NCI-H2227 (cell line): ENCODE data around the gene PRCD.
"Not testable (repeated sequence)": the region's sequence is repeated elsewhere in the genome, so short reads cannot be mapped to it uniquely, and the experiment has no call there.

Experiments used
- DNase-seq: peaks from one replicate; lab custom pipeline; 2025; ENCODE audit not compliant: unreplicated experiment; lab: John Stamatoyannopoulos, UW

Gene PRCD

DNA sequence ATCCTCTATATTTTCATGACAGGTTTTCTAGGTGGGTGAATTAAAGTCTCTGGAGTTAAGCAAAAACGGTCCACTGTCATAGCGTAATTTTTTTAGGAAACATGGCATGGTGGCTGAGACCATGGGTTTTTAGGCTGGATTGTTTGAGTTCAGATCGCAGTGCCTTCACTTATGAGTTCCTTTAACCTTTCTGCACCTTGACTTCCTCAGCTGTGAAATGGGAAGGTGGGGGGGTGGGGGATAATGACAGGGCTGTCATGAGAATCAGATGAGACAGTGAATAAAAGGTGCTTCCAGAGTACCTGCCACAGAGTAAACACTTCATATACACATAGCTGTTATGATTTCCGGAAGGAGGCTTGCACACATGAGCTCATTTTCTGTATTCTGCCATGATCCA lies 11.8 kb downstream of the PRCD start:
- DNase-seq = no peak

DNA sequence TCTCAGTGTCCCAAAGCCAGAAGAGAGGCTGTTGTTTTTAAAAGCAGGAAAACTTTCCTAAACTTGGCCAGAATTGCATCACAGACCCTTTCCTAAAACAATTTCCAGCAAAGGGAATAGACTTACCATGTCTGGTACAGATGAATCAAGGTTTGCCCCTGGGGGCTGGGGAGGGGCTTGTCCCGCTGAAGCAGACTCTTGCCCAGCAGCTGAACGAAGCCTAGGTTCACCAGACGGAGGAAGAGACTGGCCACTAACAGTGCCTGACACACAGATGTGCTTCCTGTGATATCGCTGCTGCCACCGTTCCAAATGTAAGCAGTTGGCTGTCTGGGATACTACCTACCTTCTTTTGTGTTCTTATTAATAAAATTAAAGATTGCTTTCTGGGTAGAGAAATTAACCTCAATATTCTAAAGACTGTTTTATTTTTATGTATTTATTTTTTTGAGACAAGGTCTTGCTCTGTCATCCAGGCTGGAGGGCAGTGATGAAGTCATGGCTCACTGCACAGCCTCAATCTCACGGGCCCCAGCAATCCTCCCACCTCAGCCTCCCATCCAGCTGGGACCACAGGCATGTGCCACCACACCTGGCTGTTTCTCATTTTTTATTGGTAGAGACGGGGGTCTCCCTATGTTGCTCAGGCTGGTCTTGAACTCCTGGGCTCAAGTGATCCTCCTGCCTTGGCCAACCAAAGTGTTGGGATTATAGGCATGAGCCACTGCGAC lies 13.5 kb downstream of the PRCD start:
- no peak for DNase-seq

DNA sequence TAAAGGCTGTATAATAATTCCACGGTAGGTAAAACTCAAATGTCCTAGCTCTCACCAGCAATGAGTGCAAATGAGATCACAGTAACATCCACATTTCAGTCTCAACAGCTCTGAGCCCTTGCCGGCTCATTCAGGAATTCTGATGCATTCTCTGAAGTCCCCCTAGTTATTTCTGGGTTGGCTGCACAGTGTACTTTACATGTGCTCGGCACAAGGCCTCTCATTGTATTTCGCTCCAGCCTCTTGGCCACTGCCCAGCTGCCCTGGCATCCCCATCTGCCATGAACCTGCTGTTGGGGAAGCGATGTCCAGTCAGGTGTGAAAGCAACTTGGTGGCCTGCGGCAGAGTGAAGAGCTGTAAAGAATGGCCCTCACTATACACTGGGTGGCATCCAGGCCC lies 14.3 kb downstream of the PRCD start:
- no peak for DNase-seq

DNA sequence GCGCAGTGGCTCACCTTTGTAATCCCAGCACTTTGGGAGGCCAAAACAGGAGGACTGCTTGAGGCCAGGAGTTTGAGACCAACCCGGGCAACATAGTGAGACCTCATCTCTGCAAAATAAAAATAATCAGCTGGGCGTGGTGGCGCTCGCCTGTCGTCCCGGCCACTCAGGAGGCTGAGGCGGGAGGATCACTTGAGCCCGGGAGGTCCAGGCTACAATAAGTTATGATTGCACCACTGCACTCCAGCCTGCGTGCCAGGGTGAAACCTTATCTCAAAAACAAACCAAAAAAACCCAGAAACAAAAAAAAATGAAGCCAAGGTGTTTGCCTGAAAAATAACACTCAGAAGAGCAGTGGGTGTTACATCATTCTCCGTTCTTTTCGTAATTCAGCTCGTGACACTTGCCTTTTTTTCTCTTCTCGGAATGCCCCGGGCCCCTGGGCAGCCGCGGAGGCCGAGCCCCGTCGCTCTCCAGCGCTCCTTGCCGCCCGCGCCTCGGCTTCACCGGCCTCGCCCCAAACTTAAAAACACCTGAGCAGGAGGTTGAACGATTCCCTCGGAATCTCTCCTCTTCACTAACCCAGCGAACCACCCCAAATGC lies 17.0 kb downstream of the PRCD start:
- DNase-seq = no peak

DNA sequence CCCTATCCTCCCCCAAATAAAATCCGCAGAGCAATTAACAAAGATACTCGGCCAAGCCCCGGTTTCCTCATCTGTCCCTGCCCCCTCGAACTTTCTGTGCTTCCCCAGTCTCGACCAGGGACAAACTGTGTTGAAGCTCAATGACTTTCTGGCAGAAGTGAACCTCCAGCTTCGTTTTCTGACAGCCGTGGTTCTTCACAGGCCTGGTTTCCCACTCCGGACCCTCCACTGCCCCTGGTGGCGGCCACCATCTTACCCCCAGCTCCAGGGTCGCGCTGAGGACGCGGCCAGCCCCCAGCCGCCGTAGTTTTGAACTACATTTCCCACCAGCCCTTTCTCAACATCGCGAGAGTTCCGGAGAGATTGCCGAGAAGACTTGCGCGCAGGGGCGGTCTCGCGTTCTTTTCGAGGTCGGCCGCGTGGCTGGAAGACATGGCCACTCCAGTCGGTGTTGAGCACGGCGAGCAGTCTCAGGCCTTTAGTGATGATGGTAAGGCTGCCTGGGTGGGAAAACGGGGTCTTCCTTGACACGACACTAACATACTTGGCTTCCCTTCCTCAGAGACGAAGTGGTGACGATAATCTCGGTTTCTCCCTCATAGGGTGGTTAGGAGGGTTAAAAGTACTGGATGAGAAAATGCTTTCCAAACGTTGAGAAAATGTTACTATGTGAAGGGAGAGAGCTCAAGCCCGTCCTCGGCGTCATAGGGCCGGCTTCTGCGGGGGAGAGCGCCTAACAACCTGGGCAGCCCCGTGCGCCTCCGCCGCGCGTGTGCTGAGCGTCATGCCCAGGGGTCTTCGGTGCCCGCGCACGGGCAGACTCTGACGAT lies 17.7 kb downstream of the PRCD start:
- DNase-seq = peak; percentile 99

DNA sequence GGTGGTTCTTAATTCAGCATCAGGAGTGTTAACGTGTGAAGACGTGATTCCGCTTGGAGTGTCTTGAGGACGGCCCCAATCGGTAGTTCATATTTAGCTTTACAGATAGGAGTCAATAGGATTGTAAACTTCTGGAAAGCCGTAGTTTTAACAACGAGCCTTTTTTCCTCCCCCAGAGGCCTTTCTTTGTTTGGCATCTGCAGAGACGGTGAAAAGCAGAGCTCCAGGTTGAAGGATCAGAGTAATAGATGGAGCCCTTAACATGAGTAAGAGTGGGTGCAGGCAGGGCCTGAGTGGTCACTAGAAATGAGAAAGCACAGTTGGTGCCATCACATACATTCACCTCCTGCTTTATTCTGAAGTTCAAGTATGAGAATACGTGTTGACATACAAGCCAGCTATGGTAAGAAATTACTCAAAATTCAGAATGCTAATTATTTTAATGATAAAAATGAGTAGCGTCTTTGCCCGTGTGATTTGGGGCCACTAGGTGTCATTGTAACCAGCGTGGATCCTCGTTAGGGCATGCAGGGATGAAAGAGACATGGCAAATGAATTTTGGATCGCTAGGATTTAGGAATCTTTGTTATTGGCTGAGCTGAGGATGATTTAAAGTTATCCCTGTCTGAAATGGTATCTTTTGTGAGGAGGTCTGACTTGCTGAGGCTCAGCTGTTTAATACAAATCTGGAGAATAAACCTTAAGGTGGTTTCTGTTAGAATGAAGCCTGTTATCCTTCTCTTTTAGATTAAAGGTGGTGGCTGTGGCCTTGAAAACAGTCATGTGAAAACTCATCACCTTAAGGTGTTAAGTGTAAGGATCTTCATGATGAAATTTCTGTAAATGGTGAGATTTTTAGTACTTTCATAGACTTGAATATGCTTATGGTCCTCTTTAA lies 18.6 kb downstream of the PRCD start:
- no peak for DNase-seq

DNA sequence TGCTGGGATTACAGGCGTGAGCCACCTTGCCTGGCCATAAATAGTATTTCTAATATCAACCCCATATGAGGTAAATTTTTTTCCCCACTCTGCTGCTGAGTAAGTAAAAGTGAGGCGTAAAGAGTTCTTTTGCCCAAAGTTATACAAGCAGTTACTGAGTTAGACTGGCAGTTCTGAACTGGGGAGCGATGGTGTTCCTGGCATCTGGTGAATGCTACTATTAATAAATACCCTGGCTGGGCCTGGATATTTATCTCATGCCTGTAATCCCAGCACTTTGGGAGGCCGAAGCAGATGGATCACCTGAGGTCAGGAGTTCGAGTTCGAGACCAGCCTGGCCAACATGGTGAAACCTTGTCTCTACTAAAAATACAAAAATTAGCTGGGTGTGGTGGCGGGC lies 19.6 kb downstream of the PRCD start:
- DNase-seq = not testable (repeated sequence)

DNA sequence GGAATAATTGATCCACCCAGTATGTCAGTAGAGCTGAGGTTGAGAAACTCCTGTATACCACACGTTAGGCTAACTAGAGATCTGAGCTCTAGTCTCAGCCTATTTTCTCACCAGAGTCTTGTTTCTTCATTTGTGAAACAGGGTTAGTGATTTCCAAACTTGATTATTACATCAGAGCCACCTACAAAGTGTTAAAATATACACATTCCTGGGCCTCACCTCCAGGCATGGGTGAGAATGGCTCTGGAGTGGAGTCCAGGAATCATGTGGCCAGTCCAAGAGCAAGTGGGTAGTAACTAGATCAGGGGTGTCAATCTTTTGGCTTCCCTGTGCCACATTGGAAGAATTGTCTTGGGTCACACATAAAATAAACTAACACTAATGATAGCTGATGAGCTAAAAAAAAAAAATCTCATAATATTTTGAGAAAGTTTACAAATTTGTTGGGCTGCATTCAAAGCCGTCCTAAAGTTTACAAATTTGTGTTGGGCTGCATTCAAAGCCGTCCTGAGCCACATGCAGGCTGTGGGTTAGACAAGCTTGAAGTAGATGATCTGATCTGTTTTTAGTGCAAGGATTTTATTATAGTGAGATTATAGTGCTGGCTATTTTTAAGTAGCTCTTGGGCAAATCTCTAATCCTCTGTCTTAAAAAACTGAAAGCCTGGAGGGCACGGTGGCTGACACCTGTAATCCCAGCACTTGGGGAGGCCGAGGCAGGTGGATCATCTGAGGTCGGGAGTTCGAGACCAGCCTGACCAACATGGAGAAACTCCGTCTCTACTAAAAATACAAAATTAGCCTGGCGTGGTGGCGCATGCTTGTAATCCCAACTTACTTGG lies 20.4 kb downstream of the PRCD start:
- DNase-seq = no peak

DNA sequence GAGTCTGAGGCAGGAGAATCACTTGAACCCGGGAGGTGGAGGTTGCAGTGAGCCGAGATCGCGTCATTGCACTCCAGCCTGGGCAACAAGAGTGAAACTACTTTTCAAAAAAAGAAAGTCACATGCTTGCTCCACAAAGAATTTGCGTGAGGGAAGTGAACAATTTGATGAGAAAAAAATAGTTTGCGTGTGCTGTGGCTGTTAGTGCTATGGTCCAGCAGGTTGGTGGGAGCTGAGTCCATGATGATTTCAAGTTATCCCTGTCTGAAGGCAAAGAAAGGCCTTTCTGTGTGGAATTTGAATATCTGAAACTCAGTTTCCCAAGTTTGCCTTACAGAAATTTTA lies 21.0 kb downstream of the PRCD start:
- DNase-seq = no peak

DNA sequence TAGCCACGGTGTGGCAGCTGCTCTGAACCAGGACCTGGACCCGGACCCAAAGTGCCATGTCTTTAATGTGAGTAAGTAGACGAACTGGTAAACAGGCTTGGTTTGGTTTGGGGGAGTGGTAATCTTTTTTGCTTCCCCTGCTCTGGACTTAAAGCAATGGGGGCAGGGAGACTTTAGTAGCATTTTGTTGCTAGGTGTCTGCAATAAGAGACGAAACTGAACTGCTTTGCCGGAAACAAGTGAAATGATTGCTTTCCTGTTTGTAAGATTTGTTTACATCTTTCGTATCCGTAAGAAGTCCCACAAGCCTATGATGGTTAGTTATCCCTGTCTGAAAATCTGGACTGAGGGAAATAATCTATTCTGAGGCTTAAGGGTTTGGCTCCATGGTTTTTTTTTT lies 21.5 kb downstream of the PRCD start:
- no peak for DNase-seq

DNA sequence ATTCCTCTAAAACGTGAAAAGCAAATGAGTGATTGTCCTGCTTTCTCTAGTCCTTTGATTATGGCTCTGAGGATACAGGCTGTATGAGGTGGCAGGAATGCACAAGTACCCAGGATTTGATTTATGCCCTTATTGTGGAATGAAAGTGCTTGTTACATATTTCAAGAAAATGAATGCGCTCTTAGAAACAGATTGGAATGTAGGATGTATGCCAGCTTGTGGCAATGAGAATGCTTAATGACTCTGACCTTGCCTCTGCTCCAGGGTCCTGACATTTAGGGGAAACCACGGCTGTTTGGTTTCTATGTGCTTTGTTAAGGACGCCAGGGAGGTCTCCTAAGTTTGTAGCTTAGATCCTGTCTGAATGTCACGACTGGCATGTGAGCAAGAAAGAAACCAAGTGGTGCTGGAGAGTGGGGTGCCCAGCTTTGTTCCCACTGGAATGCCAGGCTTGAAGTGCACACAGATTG lies 22.0 kb downstream of the PRCD start:
- DNase-seq = no peak

DNA sequence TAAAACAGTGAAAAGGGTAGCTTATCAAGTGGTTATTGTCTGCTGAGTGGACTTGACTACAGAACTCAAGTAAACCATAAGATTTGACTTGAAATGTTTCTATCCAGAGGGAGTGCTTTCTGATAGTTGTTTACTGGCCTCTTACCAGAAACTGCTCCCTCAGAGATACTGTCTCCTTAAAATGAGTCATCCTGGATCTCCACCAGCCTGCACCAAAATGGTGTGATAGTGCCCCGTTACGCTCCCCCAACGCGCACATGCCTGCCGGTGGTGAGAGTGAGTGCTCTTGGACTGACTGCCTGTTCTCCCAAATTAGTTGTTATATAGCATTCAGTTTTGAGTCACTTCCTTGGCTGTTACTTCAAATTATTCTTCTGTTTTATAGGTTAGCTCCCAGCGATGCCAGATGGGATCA lies 22.9 kb downstream of the PRCD start:
- no peak for DNase-seq

DNA sequence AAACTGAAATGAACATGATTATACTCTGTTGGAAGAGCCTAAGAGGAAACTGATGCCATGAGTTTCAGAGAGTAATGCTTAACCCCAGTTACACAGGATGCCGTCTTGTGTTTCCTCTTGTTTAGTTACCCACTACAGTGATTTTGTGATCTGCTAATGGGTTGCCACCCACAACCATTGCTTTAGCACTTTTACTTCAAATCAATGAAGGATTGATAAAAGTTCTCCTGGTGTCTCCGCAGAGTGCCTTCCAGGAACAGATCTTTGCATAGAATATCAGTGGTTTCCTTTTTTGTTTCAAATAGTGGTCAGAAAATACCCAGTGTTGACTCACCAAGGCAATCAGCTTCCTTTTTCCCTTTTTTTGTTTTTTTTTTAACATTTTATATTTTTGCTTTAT lies 23.5 kb downstream of the PRCD start:
- not testable (repeated sequence) for DNase-seq

DNA sequence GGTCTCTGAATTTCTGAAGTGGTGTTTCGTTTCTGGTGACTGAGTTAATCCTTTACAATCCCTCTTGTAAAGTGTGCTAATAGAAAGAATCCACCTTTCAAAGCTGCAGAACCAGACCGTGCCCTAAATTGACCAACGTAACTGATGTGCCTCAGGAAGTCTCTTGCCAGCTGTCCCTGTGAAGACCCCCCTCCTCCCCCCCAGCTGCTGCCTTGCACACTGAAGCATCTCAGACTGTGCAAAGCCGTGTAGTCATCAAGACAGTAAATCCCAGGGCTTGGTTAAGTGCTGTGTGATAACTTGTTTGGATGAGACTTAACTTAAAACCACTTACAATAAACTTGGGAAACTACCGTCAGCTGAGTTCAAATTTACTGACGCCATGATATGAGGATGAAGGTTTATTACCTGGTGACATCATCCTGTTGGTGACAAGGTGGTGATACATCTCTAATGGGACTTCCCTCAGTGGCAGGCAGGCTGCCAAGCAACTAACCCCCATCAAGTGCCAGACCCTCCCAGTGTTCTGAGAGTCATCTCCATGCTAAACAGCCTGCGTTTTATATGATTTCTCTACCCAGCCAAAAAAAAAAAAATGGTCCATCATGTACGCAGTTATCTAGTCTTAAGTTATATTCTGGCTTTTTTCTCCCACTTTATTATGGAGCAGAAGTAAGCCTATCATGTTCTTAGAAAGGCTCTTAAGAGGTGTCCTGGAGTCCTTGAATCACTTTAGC lies 25.3 kb downstream of the PRCD start:
- not testable (repeated sequence) for DNase-seq

DNA sequence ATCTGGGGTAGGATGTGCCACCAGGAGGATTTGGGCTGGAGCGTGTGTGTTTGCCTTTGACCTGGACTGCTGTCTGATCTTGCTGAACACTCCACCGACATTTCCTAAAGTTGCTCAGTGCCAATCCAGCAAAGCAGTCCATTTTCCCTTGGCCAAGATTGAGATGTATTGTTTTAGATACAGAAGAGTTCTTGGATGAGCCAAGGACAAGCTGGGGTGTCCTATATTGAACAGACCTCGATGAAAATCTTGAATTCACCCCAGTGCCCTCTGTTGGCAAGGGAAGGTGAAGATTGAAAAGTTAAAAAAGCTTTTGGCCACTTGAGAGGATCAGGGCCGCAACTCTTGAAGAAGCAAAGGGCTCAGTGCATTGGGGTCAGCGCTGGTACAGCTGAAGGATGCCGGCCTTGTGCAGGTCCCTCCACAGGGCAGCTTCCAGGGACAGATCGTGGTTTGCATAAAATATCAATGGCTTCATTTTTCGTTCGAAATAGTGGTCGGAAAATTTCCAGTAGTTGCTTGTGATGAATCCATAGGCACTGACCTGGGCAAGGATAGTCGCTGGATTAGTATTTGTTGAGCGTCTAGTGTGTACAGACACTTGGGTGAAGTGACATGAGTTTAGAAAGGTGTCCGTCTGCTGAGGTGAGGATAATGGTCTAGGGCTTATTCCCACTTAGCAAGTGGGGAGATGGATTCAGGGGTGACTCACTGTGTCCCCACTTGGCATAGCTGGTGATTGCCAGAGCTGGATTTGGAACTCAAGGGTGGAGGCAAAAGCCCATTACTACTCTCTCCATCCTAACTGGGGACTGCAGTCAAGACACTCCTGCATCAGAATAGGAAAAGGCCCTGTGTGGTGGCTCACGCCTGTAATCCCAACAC lies 26.1 kb downstream of the PRCD start:
- DNase-seq = no peak

DNA sequence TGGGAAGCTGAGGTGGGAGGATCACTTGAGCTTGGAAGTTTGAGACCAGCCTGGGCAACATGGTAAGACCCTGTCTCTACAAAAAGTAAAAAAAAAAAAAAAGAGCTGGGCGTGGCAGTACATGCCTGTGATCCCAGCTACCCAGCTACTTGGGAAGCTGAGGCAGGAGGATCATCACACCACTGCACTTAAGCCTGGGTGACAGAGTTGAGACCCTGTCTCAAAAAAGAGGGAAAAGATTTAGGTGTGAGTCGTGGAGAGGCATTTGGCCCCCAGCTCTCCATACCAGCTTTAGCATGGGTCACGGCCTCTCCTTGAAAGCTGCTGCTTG lies 26.7 kb downstream of the PRCD start:
- no peak for DNase-seq

DNA sequence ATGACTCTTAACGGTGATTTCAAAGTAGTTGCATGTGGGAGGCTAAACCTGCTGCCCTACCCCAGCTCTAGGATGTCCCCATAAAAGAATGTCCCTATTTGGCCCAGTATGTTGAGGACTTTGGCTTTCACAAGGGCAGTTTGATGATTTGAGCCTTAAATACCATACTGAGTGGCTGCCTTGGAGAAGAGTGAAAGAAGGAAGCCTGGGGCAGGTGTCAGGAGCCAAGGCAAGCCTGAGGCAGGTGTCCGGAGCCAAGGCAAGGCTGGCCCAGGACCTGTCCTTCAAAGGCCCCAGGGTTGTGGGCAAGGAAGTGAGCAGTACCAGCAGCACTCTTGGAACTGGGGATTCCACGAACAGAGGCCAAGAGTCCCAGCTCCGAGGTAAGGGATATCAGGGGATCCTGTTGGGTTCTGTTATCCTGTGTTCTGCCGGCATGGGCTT lies 27.2 kb downstream of the PRCD start:
- DNase-seq = no peak

DNA sequence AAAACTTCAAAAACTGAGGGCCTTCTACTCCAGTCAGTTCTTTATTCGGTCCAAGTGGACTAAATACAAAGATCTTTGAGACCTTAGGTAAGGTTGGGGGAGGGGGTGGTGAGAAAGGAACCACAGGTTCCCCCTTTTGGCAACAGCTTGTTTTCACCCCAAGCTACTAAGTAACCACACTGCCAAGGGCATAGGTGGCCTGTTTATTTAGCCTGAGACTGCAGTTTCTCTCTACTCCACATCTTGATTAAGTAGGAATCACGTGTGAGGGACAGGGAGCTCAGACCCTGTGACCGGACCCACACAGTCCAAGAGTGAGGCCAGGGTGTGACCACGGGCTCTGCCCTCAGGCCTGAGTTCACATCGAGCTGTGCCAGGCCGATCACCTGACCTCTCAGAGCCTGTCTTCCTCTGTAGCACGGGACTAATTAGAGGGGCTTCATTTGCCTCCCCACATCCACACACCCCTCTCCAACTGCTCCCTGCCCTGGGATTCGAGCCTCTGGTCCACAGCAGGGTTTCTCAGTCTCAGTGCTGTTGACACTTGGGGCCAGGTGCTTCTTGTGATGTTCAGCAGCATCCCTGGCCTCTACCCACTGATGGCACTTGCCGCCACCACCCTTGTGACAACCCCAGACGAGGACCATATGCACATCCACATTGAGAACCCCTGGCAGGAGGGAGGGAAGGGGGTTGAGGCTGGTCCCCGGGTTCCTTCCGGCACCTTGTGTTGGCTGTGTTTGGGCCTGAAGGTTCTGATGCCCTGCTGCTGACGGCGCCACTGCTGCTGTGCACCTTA lies 28.0 kb downstream of the PRCD start:
- no peak for DNase-seq
